Mucosa of stomach (tissue), 1 donor: ENCODE measurements around the gene GALNTL6.

Source experiments
- H3K27me3 ChIP-seq: one replicate; pipeline ENCODE4 v1.7.0; 2013; ENCODE audit warnings: mild to moderate bottlenecking, low read length; ENCODE audit not compliant: control insufficient read depth, insufficient read depth
- H3K36me3 ChIP-seq: one replicate; pipeline ENCODE4 v1.7.0; 2013; ENCODE audit warnings: low read length; ENCODE audit not compliant: control insufficient read depth, insufficient read depth
- H3K4me1 ChIP-seq: one replicate; pipeline ENCODE4 v1.7.0; 2013; ENCODE audit warnings: mild to moderate bottlenecking, low read length; ENCODE audit not compliant: control insufficient read depth, insufficient read depth
- H3K4me3 ChIP-seq: one replicate; pipeline ENCODE4 v1.7.0; 2013; ENCODE audit warnings: low read length
- H3K9ac ChIP-seq: one replicate; pipeline ENCODE4 v1.7.0; 2013; ENCODE audit warnings: mild to moderate bottlenecking, low read length, moderate library complexity
- H3K9me3 ChIP-seq: one replicate; pipeline ENCODE4 v1.7.0; 2013; ENCODE audit warnings: mild to moderate bottlenecking, low read length, moderate library complexity; ENCODE audit not compliant: control insufficient read depth
- donor health status: Pancreatic carcinoma.

The GALNTL6 gene

DNA sequence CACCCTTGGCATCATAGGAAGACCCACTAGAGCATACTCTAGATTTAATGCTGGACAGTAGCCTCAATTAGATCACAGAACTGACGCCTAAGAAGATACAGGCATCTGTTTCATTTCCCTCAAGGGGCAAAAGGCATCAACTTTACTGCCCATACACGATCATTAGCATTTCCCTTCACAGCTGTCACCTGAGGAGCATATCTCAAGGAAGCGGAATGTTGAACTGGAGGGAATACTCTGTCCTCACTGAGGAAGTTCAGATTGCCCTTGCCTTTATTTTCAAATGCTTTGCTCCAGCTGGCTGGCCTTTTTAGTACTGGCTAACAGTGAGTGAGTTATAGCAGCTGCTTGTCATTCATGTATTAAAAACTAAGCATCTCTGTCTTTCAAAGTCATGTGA, 847.0 kb downstream of the GALNTL6 start:
- H3K9me3 ChIP-seq = no peaks in the 10 kb centered on the region
- H3K4me1 ChIP-seq = no peaks in the 10 kb centered on the region
- no peaks in the 10 kb centered on the region for H3K27me3 ChIP-seq
- H3K9ac ChIP-seq = no peak overlapping the region
- no peaks in the 10 kb centered on the region for H3K36me3 ChIP-seq
- H3K4me3 ChIP-seq = no peak overlapping the region

DNA sequence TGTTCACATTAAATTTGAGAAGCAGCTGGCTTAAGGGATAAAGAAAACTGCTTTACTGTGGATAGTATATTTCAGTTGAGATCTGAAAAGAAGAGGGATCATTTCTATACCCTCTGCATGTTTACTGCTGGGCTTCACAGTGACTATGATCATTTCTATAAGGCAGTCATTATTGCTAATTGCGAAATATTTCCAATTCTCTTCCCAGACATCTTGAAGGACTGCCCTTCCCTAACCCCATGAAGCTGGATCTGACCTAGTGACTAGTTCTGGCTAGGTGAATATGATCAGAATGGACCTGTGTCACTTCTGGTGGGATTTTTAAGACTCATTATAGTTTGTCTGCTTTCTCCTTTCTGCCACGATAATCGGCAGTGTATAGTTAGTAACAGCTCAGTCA, 848.9 kb downstream of the GALNTL6 start:
- Histone ChIP-seq H3K36me3 (no peaks in the 10 kb centered on the region), H3K9ac (no peak overlapping the region), H3K4me3 (no peak overlapping the region), H3K9me3 (no peaks in the 10 kb centered on the region), H3K4me1 (no peaks in the 10 kb centered on the region), H3K27me3 (no peaks in the 10 kb centered on the region)

DNA sequence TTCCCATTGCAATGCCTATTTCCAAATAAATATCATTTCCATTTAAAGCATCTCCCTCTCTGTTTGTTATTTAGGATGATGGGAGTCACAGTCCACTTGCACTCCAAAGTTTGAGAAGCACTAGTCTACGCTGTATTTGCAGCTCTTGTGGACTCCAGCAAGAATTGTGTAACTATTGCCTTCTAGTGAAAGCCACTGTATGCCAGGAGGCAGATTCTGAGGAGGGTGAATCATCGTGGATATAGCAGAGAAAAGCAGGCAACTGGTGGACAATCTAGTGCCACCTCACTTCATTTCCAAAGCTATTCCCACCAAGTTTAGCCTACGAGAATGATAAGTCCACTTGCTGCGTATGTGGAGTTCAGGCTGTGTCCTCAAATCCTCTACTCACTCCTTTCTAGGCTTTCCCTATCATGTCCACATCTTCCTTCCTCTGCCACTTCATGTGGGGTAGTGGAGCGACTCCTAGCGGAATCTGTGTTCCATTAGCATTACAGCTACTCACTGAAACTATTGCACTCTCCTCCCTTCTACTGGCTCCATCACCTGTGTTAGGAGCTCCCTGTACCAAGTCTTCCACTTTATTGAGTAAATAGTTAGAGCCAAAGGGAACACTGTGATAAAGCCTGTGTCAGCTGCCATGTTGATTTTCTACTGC, 853.6 kb downstream of the GALNTL6 start:
- H3K4me3 ChIP-seq = no peak overlapping the region
- no peaks in the 10 kb centered on the region for H3K9me3 ChIP-seq
- no peaks in the 10 kb centered on the region for H3K4me1 ChIP-seq
- H3K36me3 ChIP-seq = no peaks in the 10 kb centered on the region
- H3K27me3 ChIP-seq = no peaks in the 10 kb centered on the region
- H3K9ac ChIP-seq = no peak overlapping the region

DNA sequence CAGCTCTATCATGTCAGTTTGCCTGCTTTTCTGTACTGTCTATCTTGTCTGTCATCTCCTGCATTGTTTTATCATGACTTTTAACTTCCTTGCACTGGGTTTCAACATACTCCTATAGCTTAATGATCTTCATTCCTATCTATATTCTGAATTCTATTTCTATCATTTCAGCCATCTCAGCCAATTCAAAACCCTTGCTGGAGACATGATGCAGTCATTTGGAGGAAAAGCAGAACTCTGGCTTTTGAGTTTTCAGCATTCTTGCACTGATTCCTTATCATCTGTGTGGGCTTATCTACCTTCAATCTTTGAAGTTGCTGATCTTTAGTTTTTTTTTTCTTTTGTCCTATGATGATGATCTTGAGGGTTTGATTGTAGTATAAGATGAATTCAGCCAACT, 861.6 kb downstream of the GALNTL6 start:
- H3K36me3 ChIP-seq = no peaks in the 10 kb centered on the region
- no peaks in the 10 kb centered on the region for H3K27me3 ChIP-seq
- no peaks in the 10 kb centered on the region for H3K4me1 ChIP-seq
- H3K9ac ChIP-seq = no peak overlapping the region
- H3K9me3 ChIP-seq = no peaks in the 10 kb centered on the region
- H3K4me3 ChIP-seq = no peak overlapping the region

DNA sequence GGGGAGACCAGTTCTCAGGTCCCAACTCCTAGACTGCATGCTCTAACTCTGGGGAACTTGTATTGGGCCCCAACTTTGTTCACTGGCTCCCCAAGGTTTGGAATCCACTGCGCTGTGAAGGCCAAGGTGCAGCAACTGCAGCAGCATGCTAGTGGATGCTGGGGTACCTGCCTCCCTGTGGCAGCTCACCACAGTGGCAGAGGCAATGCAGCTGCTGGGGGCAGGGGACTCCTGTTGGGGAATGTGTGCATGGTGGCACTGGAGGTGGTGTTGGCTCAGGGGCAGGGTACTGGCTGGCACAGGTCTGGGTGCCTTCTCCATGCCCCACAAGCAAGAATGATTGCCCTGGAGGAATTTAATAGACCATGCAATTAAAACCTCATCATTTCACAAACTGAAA, 862.0 kb downstream of the GALNTL6 start:
- Histone ChIP-seq H3K9ac (no peak overlapping the region), H3K4me1 (no peaks in the 10 kb centered on the region), H3K9me3 (no peaks in the 10 kb centered on the region), H3K36me3 (no peaks in the 10 kb centered on the region), H3K27me3 (no peaks in the 10 kb centered on the region), H3K4me3 (no peak overlapping the region)

DNA sequence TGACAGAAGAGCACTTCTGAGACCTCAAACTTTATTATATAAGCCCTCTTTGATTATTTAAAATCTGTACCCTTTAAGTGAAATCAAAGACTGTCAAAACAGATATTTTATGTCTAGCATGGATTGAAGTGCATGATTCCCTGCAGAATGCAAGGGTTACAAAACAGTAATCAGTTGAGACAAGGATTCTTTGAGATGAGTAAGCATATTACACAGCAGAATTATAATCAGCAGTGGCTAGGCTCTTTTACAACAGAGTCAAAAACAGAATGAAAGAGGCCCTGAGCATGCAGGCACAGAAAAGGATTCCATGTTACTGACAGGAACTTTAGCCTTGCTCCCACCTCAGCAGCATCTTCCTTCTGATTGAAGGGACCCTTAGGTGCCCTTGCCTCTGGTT, 867.5 kb downstream of the GALNTL6 start:
- Histone ChIP-seq H3K36me3 (no peaks in the 10 kb centered on the region), H3K4me3 (no peak overlapping the region), H3K27me3 (no peaks in the 10 kb centered on the region)

DNA sequence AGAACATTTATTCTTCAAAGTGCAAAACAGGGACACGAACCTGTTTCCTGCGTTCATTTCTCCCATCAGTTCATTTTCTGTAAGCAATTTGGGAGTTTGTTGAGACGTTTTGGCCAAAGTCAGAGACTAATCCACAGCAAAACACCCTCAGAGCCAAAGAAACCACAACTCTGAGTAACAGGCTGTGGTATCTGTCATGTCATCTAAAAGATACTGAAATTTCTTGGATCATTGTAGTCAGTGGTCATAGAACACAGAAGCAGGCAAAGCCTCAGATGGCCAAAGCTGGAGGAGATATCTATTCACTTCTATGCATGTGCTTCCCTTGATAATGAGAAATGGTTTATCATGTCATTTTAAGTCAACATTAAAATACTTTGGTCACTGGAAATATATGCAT, 869.8 kb downstream of the GALNTL6 start:
- Histone ChIP-seq H3K4me1 (no peaks in the 10 kb centered on the region), H3K36me3 (no peaks in the 10 kb centered on the region), H3K9me3 (no peaks in the 10 kb centered on the region), H3K4me3 (no peak overlapping the region), H3K9ac (no peak overlapping the region), H3K27me3 (no peaks in the 10 kb centered on the region)

More for the DNA sequence above, 867.5 kb downstream of the GALNTL6 start:
- Histone ChIP-seq H3K4me1 (no peaks in the 10 kb centered on the region), H3K9me3 (no peaks in the 10 kb centered on the region), H3K9ac (no peak overlapping the region)

DNA sequence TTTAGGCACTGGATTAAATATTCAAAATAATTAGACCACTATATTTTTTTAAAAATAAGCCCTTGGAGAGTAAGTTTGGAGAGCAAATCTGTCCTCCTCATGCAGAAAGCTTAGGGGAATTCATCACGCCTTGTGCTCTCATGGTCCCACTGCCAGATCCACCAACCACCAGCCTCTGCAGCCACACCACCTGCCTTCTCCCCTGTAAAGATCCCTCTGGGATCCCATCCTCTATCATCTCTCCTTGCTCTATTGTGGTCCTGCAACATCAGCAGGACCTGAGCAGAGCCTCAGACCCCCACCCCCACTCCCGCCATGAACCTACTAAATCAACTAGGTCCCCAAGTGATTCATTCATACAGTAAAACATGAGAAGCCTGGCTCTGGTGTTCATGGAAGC, 872.8 kb downstream of the GALNTL6 start:
- H3K4me3 ChIP-seq = no peak overlapping the region

DNA sequence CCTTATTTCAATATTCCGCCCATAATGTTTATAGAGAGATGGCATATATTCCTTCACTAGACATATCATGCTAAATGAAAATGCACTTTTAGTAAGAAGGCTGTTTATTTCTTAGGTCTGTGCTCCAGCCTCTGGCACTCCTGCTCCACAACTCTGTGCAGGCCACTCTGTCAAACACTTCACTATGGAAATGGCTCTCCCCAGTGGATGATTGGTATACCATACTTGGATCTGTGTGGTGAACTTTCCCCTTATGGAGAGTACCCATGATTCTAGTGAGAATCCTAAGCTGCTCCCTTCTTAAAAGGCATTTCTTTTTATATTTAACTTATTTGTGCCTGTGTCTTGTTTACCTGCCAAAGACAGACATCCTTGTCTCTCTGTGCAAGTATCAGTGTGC, 875.3 kb downstream of the GALNTL6 start:
- no peaks in the 10 kb centered on the region for H3K4me1 ChIP-seq
- H3K4me3 ChIP-seq = no peak overlapping the region

More for the DNA sequence above, 872.8 kb downstream of the GALNTL6 start:
- no peak overlapping the region for H3K9ac ChIP-seq
- no peaks in the 10 kb centered on the region for H3K27me3 ChIP-seq
- H3K36me3 ChIP-seq = no peaks in the 10 kb centered on the region
- H3K4me1 ChIP-seq = no peaks in the 10 kb centered on the region
- H3K9me3 ChIP-seq = no peaks in the 10 kb centered on the region

DNA sequence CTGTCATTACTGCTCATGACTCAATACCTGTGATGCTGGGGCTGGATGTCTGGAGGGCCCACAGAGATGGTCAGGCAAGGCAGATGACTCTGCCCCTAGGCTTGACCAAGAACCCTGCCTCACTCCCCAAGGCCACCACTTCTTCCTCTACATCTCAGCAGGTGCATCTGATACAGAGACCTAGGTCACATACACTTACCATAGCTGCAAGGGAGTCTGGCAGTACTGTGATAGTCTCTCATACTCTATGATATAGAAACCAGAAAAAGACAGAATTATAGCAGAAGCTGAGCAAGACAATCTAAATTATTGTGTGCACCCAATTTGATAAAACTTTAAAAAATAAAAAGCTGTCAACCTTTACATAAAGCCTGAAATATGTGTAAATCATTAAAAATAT, 878.3 kb downstream of the GALNTL6 start:
- no peak overlapping the region for H3K9ac ChIP-seq
- H3K9me3 ChIP-seq = no peaks in the 10 kb centered on the region
- no peak overlapping the region for H3K4me3 ChIP-seq
- H3K4me1 ChIP-seq = no peaks in the 10 kb centered on the region
- no peaks in the 10 kb centered on the region for H3K27me3 ChIP-seq
- no peaks in the 10 kb centered on the region for H3K36me3 ChIP-seq

More for the DNA sequence above, 875.3 kb downstream of the GALNTL6 start:
- H3K27me3 ChIP-seq = no peaks in the 10 kb centered on the region
- H3K9ac ChIP-seq = no peak overlapping the region
- no peaks in the 10 kb centered on the region for H3K9me3 ChIP-seq
- no peaks in the 10 kb centered on the region for H3K36me3 ChIP-seq

DNA sequence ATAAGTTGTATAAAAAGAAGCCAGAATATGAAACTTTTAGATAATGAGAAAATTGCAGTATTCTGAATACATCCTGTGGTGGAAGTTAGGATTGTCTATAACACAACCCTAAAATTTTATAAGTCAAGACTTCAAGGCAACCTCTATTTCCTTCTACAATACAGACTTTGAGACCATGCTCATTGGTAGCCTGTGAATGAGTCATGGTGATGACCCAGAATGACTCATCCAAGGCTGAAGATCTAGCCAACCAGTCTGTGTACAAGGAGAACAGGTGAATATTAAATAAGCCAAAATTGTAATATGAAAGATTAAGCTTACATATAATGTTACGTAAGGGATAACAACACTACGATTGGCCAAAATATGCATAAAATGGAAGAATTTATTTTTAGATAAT, 879.5 kb downstream of the GALNTL6 start:
- Histone ChIP-seq H3K9ac (no peak overlapping the region), H3K4me1 (no peaks in the 10 kb centered on the region), H3K36me3 (no peaks in the 10 kb centered on the region), H3K27me3 (no peaks in the 10 kb centered on the region), H3K4me3 (no peak overlapping the region), H3K9me3 (no peaks in the 10 kb centered on the region)

DNA sequence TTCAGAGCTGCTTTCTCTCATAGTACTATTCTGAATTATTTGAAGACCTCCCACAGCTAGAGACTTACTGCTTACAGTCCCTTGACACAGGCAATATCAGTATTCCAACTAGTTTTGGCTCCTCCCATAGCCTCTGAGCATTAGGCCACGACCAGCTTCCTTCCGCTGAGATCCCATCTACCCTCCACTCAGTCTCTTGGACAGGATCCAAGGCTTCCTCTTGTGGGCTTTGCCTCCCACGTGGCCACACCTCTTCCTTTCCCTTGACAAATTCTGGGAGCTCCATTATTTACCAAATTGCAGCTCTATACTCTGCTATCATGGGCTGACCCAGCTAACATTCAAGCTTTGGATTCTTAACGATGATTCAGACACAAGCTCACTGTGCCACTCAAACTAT, 885.1 kb downstream of the GALNTL6 start:
- Histone ChIP-seq H3K4me3 (no peak overlapping the region), H3K27me3 (no peaks in the 10 kb centered on the region), H3K4me1 (no peaks in the 10 kb centered on the region), H3K36me3 (no peaks in the 10 kb centered on the region), H3K9me3 (no peaks in the 10 kb centered on the region), H3K9ac (no peak overlapping the region)

DNA sequence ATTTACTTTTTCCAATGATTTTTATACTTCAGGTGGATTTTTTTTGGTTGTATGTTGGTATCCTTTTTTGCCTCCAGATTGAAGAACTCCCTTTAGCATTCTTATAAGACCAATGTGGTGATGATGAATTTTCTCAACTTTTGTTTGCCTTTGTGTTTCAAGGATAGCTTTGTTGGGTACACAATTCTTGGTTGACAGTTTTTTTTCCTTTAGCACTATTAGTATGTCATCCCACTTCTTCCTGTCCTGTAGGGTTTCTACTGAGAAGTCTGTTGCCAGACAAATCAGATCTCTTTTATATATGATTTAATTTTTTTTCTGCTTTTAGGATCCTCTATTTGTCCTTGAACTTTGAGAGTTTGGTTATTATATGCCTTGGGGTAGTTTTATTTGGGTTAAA, 892.4 kb downstream of the GALNTL6 start:
- H3K36me3 ChIP-seq = no peaks in the 10 kb centered on the region

More for the DNA sequence above, 892.4 kb downstream of the GALNTL6 start:
- Histone ChIP-seq H3K9me3 (no peaks in the 10 kb centered on the region), H3K27me3 (no peaks in the 10 kb centered on the region), H3K4me1 (no peaks in the 10 kb centered on the region), H3K4me3 (no peak overlapping the region), H3K9ac (no peak overlapping the region)
